Panc1 (cell line): ENCODE measurements around the gene ZNRF3. TPM values are rescaled to one million over a fixed set of nuclear protein-coding genes. Genes with fewer than 3 reads are reported as not detected.

Experiments used
- ATAC-seq: fragments of 200-7000 bp; cut with Tn5 transposase; 2 replicates; pipeline ENCODE4 v1.9.1; 2020; ENCODE audit warnings: mild to moderate bottlenecking, moderate library complexity
- BruUV-seq: library from RNA; stranded (reverse); fragments of 400-500 nt; replicated peaks from 2 replicates; lab custom pipeline; 2021; lab: Mats Ljungman, UMichigan
- CTCF ChIA-PET: fragments of 300-600 bp; sonication (Branson Sonifier 250); formaldehyde crosslinking; loops from one replicate; lab custom pipeline; 2022; ENCODE audit warnings: antibody characterized with exemption; lab: Charles Lee
- POLR2A ChIA-PET: fragments of 300-600 bp; sonication (Branson Sonifier 250); formaldehyde crosslinking; loops from one replicate; lab custom pipeline; 2022; ENCODE audit warnings: antibody characterized with exemption; lab: Charles Lee
- DNase-seq: peaks from one replicate; pipeline ENCODE4 v3.0.0-alpha.2; 2010; ENCODE audit warnings: low read depth, low spot score
- H3K27ac ChIP-seq: 2 replicates; pipeline ENCODE4 v1.5.1; 2011; ENCODE audit warnings: mild to moderate bottlenecking, low read length, inconsistent platforms
- H3K27me3 ChIP-seq: fragments of 200-500 bp; sonication (Bioruptor generic); 2 replicates; pipeline ENCODE4 v1.6.0; 2014; ENCODE audit warnings: low read length, inconsistent platforms; ENCODE audit not compliant: control insufficient read depth, insufficient read depth
- H3K36me3 ChIP-seq: fragments of 200-500 bp; sonication (Bioruptor generic); 2 replicates; pipeline ENCODE4 v1.5.1; 2014; ENCODE audit warnings: inconsistent platforms, mild to moderate bottlenecking, low read length, moderate library complexity; ENCODE audit not compliant: control insufficient read depth, insufficient read depth
- H3K4me1 ChIP-seq: 2 replicates; pipeline ENCODE4 v1.5.1; 2011; ENCODE audit warnings: inconsistent platforms, mild to moderate bottlenecking, low read length, moderate library complexity; ENCODE audit not compliant: control insufficient read depth, insufficient read depth
- H3K4me3 ChIP-seq, 2 experiments: 2 replicates each; pipeline ENCODE4 v1.5.1; 2011 to 2012; ENCODE audit warnings: low read depth in 2 of 2, low read length in 2 of 2, mild to moderate bottlenecking in 2 of 2, inconsistent platforms in 1 of 2, moderate library complexity in 1 of 2
- H3K9me3 ChIP-seq: fragments of 200-500 bp; sonication (Bioruptor generic); 2 replicates; pipeline ENCODE4 v1.5.1; 2014; ENCODE audit warnings: low read depth, mild to moderate bottlenecking, inconsistent platforms, low read length, moderate library complexity; ENCODE audit not compliant: control insufficient read depth, insufficient read depth
- CTCF ChIP-seq: fragments of 450-650 bp; IDR thresholded peaks from 2 replicates; pipeline ENCODE4 v1.5.1; 2017; ENCODE audit warnings: mild to moderate bottlenecking
- POLR2AphosphoS5 ChIP-seq: IDR thresholded peaks from 2 replicates; pipeline ENCODE4 v1.6.1; 2012; ENCODE audit warnings: mild to moderate bottlenecking, low read depth, low read length, moderate library complexity
- REST ChIP-seq, 2 experiments: IDR thresholded peaks; 2 replicates each; pipeline ENCODE4 v1.6.1; 2011 to 2012; ENCODE audit warnings: low read depth in 2 of 2, control low read depth in 1 of 2, low read length in 1 of 2, mild to moderate bottlenecking in 1 of 2, moderate library complexity in 1 of 2; ENCODE audit not compliant: insufficient read depth in 1 of 2
- SIN3A ChIP-seq: IDR thresholded peaks from 2 replicates; pipeline ENCODE4 v1.6.1; 2012; ENCODE audit warnings: low read depth, mild to moderate bottlenecking, low read length, moderate library complexity, borderline replicate concordance; ENCODE audit not compliant: insufficient read depth
- TCF7L2 ChIP-seq: IDR thresholded peaks from 2 replicates; pipeline ENCODE4 v1.6.1; 2011; ENCODE audit warnings: mild to moderate bottlenecking, low read depth, low read length, inconsistent platforms
- in situ Hi-C: cut with HindIII; loops from 2 replicates; pipeline ENCODE4 v1.10.0; 2016; ENCODE audit warnings: low sequenced_read_pairs, low pct_unique_long_range_greater_than_20kb
- intact Hi-C: fragments of 100-400 bp; cut with micrococcal nuclease; formaldehyde crosslinking; loops from one replicate; pipeline ENCODE4 v1.10.0; 2022; ENCODE audit not compliant: unreplicated experiment
- total RNA-seq: library from RNA; stranded (reverse); gene quantifications from one replicate; pipeline ENCODE4 v1.2.1, GENCODE V29; 2021; ENCODE audit not compliant: unreplicated experiment

Gene ZNRF3
- total RNA-seq, 1 experiment from 2014 or later, result 7.3 TPM

GRCh38 chr22:28953976-28954880 lies 70.9 kb downstream of the ZNRF3 start:
- in situ Hi-C loops (no loop called here), intact Hi-C loops (no loop called here)
- H3K9me3 ChIP-seq, result no peaks in the 10 kb centered on the region
- POLR2A ChIA-PET, result no interaction called here
- H3K4me1 ChIP-seq, result no peaks in the 10 kb centered on the region
- ATAC-seq (no peak), DNase-seq (no peak)
- no peak overlapping the region for H3K4me3 ChIP-seq
- H3K36me3 ChIP-seq, result no peaks in the 10 kb centered on the region
- no peaks in the 10 kb centered on the region for H3K27me3 ChIP-seq
- TF ChIP-seq REST (IDR thresholded peaks at IDR 0.05; ENCODE audit: insufficient read depth in 1 of 2, low read depth in 2 of 2, low read length in 1 of 2) (no peak), CTCF (no peak), POLR2AphosphoS5 (no peak), SIN3A (no peak), TCF7L2 (no peak)
- CTCF ChIA-PET, result no interaction called here
- BruUV-seq, result no TSS peak
- H3K27ac ChIP-seq, result no peak overlapping the region

GRCh38 chr22:28955817-28956216 lies 72.4 kb downstream of the ZNRF3 start:
- CTCF ChIA-PET, result no interaction called here
- no peak overlapping the region for H3K27ac ChIP-seq
- in situ Hi-C loops, result no loop called here
- no TSS peak for BruUV-seq
- intact Hi-C loops, result no loop called here
- H3K4me3 ChIP-seq, result no peak overlapping the region
- H3K36me3 ChIP-seq, result no peaks in the 10 kb centered on the region
- no peaks in the 10 kb centered on the region for H3K4me1 ChIP-seq
- DNase-seq (no peak), ATAC-seq (no peak)
- H3K27me3 ChIP-seq, result no peaks in the 10 kb centered on the region
- no peak for TF ChIP-seq TCF7L2
- no peak for TF ChIP-seq POLR2AphosphoS5
- TF ChIP-seq CTCF, result no peak
- no peak for TF ChIP-seq REST (IDR thresholded peaks at IDR 0.05; ENCODE audit: insufficient read depth in 1 of 2, low read depth in 2 of 2, low read length in 1 of 2)
- no peak for TF ChIP-seq SIN3A
- POLR2A ChIA-PET, result no interaction called here
- H3K9me3 ChIP-seq, result no peaks in the 10 kb centered on the region
